Left forelimb (tissue), 1 donor: ENCODE measurements around the gene USP14.

Source experiments
- DNase-seq: peaks from one replicate; pipeline ENCODE4 v3.0.0-alpha.2; 2018; ENCODE audit warnings: low spot score

The USP14 gene

GRCh38 chr18:227902-228301 is 69.5 kb downstream of the USP14 start:
- no peak for DNase-seq

DNA sequence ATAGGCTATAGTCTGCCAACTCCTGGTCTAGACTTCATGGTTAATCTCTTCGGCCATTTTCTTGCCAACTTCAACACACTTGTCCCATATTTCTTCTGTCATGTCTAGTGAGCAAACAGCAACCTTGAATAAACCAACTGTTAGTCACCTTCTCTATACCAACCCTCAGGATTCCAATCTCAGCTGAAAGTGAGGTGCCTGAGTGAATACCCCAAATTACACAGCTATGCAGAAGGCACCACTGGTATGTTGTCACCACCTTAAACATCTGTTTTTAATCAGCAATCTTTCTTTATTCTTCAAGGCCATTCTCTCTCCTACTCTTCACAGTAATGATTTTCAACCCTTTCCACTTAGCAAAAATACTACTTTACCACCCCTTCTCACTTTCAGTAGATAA is 70.2 kb downstream of the USP14 start:
- DNase-seq = no peak

DNA sequence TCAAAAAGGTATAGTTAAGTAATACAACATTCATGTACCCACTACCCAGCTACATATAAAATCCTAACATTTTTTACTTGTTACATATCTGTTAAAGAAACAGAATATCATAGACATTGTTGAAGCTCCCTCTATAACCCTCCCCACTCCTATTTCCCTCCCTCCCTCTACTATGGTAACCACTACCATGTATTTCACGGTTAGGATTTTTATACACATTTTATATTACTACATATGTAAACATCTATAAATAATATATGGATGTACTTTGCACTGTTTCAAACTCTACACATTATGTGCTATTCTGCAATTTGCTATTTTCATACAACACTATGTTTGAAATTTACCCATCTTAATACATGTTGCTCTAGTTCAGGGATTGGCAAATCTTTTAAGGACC is 73.2 kb downstream of the USP14 start:
- DNase-seq = no peak

DNA sequence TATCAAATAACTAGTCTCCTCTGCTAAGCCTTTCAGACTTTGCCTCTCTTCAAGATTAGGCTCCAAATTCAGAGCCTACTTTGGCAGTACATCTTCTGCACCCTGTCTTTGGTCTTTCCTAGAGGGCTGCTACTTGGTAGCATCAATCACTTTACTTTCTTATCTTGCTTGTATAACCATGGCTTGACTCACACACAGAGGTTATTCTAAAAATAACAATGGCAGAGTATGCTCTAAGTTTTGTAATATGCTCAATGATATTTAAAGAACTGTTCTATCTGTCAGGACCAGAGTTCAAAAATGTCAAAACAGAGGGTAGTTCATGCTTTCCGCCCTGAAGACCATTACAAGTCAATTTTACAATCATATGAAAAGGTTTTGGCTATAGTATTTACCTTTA is 81.8 kb downstream of the USP14 start:
- DNase-seq = no peak

GRCh38 chr18:245282-245847 is 87.0 kb downstream of the USP14 start:
- no peak for DNase-seq

GRCh38 chr18:248053-248452 is 89.7 kb downstream of the USP14 start:
- DNase-seq = no peak

DNA sequence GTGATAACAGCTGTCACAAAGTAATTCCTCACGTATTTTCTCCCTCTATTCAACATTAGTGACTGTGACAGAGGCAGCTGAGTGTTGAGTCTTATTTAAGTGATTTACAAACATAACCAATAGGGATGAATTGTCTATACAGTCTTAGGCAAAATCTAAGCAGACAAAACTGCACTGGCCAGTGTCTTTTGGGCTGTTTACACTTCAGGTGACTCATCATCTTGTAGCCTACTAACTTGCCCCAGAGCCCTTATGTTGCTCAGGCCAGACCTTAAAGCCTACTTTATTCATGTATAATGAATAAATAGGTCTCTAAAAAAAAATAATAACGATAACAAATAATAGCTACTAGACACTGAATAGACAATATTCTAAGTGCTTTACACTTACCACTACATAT is 92.3 kb downstream of the USP14 start:
- no peak for DNase-seq

GRCh38 chr18:251572-251971 is 93.2 kb downstream of the USP14 start:
- DNase-seq = no peak

DNA sequence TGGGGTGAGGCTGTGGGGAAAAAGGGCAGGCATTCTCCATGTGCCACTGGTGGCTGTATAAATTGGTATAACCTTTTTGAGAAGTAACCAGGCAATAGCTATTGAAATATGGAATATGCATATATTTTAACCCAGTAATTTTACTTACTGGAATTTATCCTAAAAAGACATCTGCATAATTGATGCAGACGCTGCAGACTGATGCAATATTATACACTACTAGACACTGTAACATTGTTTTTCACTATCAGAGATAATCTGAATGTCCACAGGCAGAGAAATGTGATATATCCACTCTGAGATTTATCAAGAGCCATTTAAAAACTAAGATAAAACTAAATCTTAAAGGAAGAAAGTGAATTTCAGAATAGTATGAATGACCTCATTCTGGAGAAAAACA is 94.8 kb downstream of the USP14 start:
- no peak for DNase-seq

GRCh38 chr18:255171-255570 is 96.8 kb downstream of the USP14 start:
- DNase-seq = no peak

GRCh38 chr18:260547-260946 is 102.2 kb downstream of the USP14 start:
- DNase-seq = no peak

DNA sequence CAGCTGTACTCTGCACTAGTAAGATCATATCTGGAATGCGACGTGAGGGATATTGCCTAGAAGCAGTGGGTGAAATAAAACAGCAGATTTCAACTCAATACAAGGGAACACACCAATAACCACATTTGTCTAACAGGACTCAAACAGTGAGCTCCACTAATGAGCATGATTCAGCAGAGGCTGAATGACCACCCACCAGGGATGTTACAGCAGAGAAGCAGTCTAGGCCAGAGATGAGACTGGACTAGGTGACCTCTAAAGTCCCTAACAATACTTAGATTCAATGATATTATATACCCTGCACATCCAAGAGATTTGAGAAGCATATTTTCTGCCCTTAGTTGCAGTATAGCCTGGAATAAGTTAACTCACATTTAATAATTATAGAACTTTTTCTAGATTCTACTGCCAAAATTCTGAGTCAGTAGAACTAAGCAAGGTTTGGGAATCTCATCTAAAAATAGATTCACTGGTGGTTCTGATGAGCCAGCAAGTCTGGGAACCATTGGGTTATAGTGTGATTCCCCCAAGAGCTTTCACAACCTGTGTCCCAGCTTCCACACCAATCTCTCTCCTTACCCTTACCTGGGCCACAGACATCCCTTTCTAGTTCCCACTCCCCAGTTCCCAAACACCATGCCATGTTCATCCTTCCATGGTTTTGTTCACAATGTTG is 103.2 kb downstream of the USP14 start:
- no peak for DNase-seq
